ENCODE results near the gene KPNA1.

DNA sequence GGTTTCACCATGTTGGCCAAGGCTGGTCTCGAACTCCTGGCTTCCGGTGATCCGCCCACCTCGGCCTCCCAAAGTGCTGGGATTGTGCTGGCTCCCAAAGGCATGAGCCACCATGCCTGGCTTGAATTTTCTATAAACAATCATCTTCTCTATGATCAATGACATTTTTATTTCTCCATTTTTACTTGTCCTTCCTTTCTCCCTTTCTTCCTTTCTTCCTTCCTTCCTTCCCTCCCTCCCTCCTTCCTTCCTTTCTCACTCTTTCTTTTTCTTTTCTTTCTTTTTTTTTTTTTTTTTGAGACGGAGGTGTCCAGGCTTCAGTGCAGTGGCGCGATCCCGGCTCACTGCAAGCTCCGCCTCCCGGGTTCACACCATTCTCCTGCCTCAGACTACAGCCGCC, 8.6 kb upstream of the KPNA1 start:
- TF ChIP-seq, protein P1, sequence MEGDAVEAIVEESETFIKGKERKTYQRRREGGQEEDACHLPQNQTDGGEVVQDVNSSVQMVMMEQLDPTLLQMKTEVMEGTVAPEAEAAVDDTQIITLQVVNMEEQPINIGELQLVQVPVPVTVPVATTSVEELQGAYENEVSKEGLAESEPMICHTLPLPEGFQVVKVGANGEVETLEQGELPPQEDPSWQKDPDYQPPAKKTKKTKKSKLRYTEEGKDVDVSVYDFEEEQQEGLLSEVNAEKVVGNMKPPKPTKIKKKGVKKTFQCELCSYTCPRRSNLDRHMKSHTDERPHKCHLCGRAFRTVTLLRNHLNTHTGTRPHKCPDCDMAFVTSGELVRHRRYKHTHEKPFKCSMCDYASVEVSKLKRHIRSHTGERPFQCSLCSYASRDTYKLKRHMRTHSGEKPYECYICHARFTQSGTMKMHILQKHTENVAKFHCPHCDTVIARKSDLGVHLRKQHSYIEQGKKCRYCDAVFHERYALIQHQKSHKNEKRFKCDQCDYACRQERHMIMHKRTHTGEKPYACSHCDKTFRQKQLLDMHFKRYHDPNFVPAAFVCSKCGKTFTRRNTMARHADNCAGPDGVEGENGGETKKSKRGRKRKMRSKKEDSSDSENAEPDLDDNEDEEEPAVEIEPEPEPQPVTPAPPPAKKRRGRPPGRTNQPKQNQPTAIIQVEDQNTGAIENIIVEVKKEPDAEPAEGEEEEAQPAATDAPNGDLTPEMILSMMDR (IDR thresholded peaks at IDR 0.05) = no peak
- TF ChIP-seq POLR2A (IDR thresholded peaks at IDR 0.05) = no peak
